ENCODE data around the gene SLC25A47.

DNA sequence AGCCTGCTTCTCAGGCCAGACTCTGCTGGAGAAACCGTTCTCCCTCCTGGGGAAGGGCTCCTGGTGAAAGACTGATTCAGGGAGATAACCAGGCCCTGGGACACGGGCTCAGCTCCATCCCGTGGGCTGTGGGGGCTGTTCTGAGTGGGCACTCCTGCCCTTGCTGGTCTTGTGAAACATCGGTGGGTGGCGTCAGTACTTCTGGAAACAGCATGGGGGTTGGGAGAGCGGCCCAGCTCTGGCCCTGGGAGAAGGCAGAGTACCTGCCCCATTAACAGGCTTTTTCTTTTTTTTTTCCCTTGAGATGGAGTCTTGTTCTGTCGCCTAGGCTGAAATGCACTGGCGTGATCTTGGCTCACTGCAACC is 786 bp downstream of the SLC25A47 start:
- no peak for TF ChIP-seq CTCF (IDR thresholded peaks at IDR 0.05; ENCODE audit: borderline replicate concordance, extremely low read depth, low read length, poor library complexity, severe bottlenecking)
- TF ChIP-seq EZH2 (IDR thresholded peaks at IDR 0.05; ENCODE audit: borderline replicate concordance, low read depth, low read length, severe bottlenecking) = no peak
